GM12878 (cell line): ENCODE data around the gene CRTC3. TPM values are rescaled to one million over a fixed set of nuclear protein-coding genes. Genes with fewer than 3 reads are reported as not detected.

Experiments
- ATAC-seq: fragments of 200-7000 bp; cut with Tn5 transposase; 3 replicates; pipeline ENCODE4 v1.9.1; 2020; ENCODE audit warnings: mild to moderate bottlenecking, moderate library complexity
- BruUV-seq: library from RNA; stranded (reverse); fragments of 400-500 nt; replicated peaks from 2 replicates; lab custom pipeline; 2021; lab: Mats Ljungman, UMichigan
- CTCF ChIA-PET: fragments of 300-600 bp; sonication (Branson Sonifier 250); formaldehyde crosslinking; extraction: SDS; loops from one replicate; lab custom pipeline; 2021; ENCODE audit warnings: inconsistent platforms; lab: Yijun Ruan, JAX
- POLR2A ChIA-PET: fragments of 350-600 bp; formaldehyde crosslinking; extraction: SDS; loops from one replicate; lab custom pipeline; 2021; ENCODE audit warnings: inconsistent platforms; lab: Charles Lee
- RAD21 ChIA-PET: fragments of 300-600 bp; sonication (Branson Sonifier 250); formaldehyde crosslinking; loops from one replicate; lab custom pipeline; 2023; ENCODE audit warnings: antibody characterized with exemption; ENCODE audit not compliant: unreplicated experiment; lab: Charles Lee
- SMC1A ChIA-PET: fragments of 300-600 bp; sonication (Branson Sonifier 250); formaldehyde crosslinking; loops from one replicate; lab custom pipeline; 2023; ENCODE audit not compliant: unreplicated experiment, uncharacterized antibody; lab: Charles Lee
- DNase-seq: peaks from one replicate; pipeline ENCODE4 v3.0.0-alpha.2; 2011; ENCODE audit warnings: low read depth, low spot score
- FAIRE-seq: peaks from 3 replicates; lab custom pipeline; 2011; peaks lifted over from hg19 to GRCh38; lab: Jason Lieb, UNC
- H2AFZ ChIP-seq: 2 replicates; pipeline ENCODE4 v1.6.0; 2011; ENCODE audit warnings: low read depth, low read length, control low read depth; ENCODE audit not compliant: control insufficient read depth
- H3K27ac ChIP-seq: 2 replicates; pipeline ENCODE4 v1.5.1; 2011; ENCODE audit warnings: control low read depth; ENCODE audit not compliant: control insufficient read depth, insufficient read depth
- H3K27me3 ChIP-seq, 2 experiments: replicated peaks in 1 of 2; 2 replicates each; pipeline versions ENCODE4 v1.6.0 to v1.6.1; 2011; ENCODE audit warnings: low read length in 1 of 2; ENCODE audit not compliant: control insufficient read depth in 2 of 2, insufficient read depth in 2 of 2
- H3K36me3 ChIP-seq, 2 experiments: 2 replicates each; pipeline ENCODE4 v1.5.1; 2011; ENCODE audit warnings: low read length in 1 of 2; ENCODE audit not compliant: control insufficient read depth in 2 of 2, insufficient read depth in 2 of 2
- H3K4me1 ChIP-seq: 2 replicates; pipeline ENCODE4 v1.6.1; 2011; ENCODE audit warnings: mild to moderate bottlenecking, low read length, moderate library complexity, mixed read lengths; ENCODE audit not compliant: control insufficient read depth, insufficient read depth
- H3K4me2 ChIP-seq: 2 replicates; pipeline ENCODE4 v1.6.0; 2011; ENCODE audit warnings: control low read depth; ENCODE audit not compliant: control insufficient read depth, insufficient read depth
- H3K4me3 ChIP-seq: fragments of 200-600 bp; sonication (generic); 2 replicates; pipeline ENCODE4 v1.5.1; 2016
- H3K79me2 ChIP-seq: 2 replicates; pipeline ENCODE4 v1.6.0; 2011; ENCODE audit warnings: low read length; ENCODE audit not compliant: control insufficient read depth, insufficient read depth
- H3K9ac ChIP-seq: 2 replicates; pipeline ENCODE4 v1.8.0; 2011; ENCODE audit warnings: low read length, control low read depth, mixed read lengths; ENCODE audit not compliant: control insufficient read depth, insufficient read depth
- H3K9me3 ChIP-seq: replicated peaks from 3 replicates; pipeline ENCODE4 v1.5.1; 2011; ENCODE audit warnings: mild to moderate bottlenecking, low read length; ENCODE audit not compliant: control insufficient read depth, insufficient read depth
- H4K20me1 ChIP-seq: 2 replicates; pipeline ENCODE4 v1.6.0; 2011; ENCODE audit not compliant: control insufficient read depth, insufficient read depth
- ATF2 ChIP-seq: IDR thresholded peaks from 2 replicates; pipeline ENCODE4 v1.6.1; 2012; ENCODE audit warnings: low read length, inconsistent platforms
- CBX5 ChIP-seq: sonication (generic); IDR thresholded peaks from 2 replicates; pipeline ENCODE4 v1.6.1; 2016; ENCODE audit warnings: low read depth, moderate library complexity, mild to moderate bottlenecking, inconsistent platforms
- CHD4 ChIP-seq: fragments of 200-600 bp; sonication (generic); IDR thresholded peaks from 2 replicates; pipeline ENCODE4 v1.6.1; 2016; ENCODE audit warnings: mild to moderate bottlenecking
- E4F1 ChIP-seq: fragments of 450-650 bp; IDR thresholded peaks from 2 replicates; pipeline ENCODE4 v1.6.1; 2018; ENCODE audit warnings: borderline replicate concordance, mild to moderate bottlenecking; ENCODE audit not compliant: partially characterized antibody
- ELK1 ChIP-seq: IDR thresholded peaks from 2 replicates; pipeline ENCODE4 v1.6.1; 2012; ENCODE audit warnings: low read depth, low read length, improper control_type of control experiment
- EZH2 ChIP-seq: IDR thresholded peaks from 2 replicates; pipeline ENCODE4 v1.6.1; 2012; ENCODE audit warnings: low read depth, mild to moderate bottlenecking, control low read depth, inconsistent platforms, low read length, borderline replicate concordance; ENCODE audit not compliant: control insufficient read depth
- KLF5 ChIP-seq: fragments of 450-650 bp; IDR thresholded peaks from 2 replicates; pipeline ENCODE4 v1.6.1; 2014; ENCODE audit warnings: mild to moderate bottlenecking; ENCODE audit not compliant: partially characterized antibody
- LARP7 ChIP-seq: fragments of 450-650 bp; IDR thresholded peaks from 2 replicates; pipeline ENCODE4 v1.6.1; 2017; ENCODE audit warnings: mild to moderate bottlenecking
- PRDM15 ChIP-seq: fragments of 450-650 bp; formaldehyde crosslinking; IDR thresholded peaks from 2 replicates; pipeline ENCODE4 v1.4.0; 2020; ENCODE audit warnings: mild to moderate bottlenecking, moderate library complexity
- RELB ChIP-seq: fragments of 450-650 bp; IDR thresholded peaks from 2 replicates; pipeline ENCODE4 v1.6.1; 2017; ENCODE audit warnings: low read depth, mild to moderate bottlenecking, moderate library complexity
- SMAD5 ChIP-seq: IDR thresholded peaks from 2 replicates; pipeline ENCODE4 v1.6.1; 2016; ENCODE audit warnings: antibody characterized with exemption, low read depth
- SREBF1 ChIP-seq: IDR thresholded peaks from 2 replicates; pipeline ENCODE4 v1.6.1; 2012; ENCODE audit warnings: mild to moderate bottlenecking, low read length
- STAT3 ChIP-seq: IDR thresholded peaks from 2 replicates; pipeline ENCODE4 v1.6.1; 2011; ENCODE audit warnings: low read depth, low read length, improper control_type of control experiment
- ZNF274 ChIP-seq: IDR thresholded peaks from one replicate; pipeline ENCODE4 v1.8.0; 2011; ENCODE audit not compliant: insufficient read length, insufficient read depth
- WGBS: methylation state at CpG from one replicate; pipeline ENCODE4 v1.1.6; 2016; ENCODE audit warnings: low lambda C conversion rate; ENCODE audit not compliant: insufficient replicate concordance, insufficient coverage; ENCODE audit errors: missing lambda C conversion rate; 5-methylcytosine and 5-hydroxymethylcytosine counted together
- in situ Hi-C: fragments of 300-500 bp; cut with MboI; formaldehyde crosslinking; loops from 9 replicates; pipeline ENCODE4 v1.14.3; 2018; ENCODE audit warnings: mixed read lengths
- intact Hi-C: fragments of 100-400 bp; cut with micrococcal nuclease; formaldehyde crosslinking; loops from one replicate; pipeline ENCODE4 v1.14.2; 2022; ENCODE audit not compliant: unreplicated experiment
- polyA plus RNA-seq, 11 experiments: library from polyadenylated mRNA; depleted of rRNA in 4 of 11; unstranded in 6 of 11; stranded (reverse) in 5 of 11; fragments of >200 nt; fragmentation: Nextera tagmentation in 4 of 11; fragmentation: Illumina TruSeq in 1 of 11; extraction: Ambion mirVana in 4 of 11; extraction: Trizol in 1 of 11; gene quantifications; 1 replicate in 1 of 11; 2 replicates in 10 of 11; pipeline versions ENCODE4 v1.2.1 to v1.2.3, GENCODE V29; 2011 to 2016; ENCODE audit warnings: inconsistent platforms in 2 of 11, missing spikeins in 2 of 11, low read depth in 1 of 11
- total RNA-seq, 4 experiments: library from RNA; depleted of rRNA in 3 of 4; stranded (reverse); fragments of >200 nt in 3 of 4; fragmentation: Illumina TruSeq in 1 of 4; extraction: Trizol in 1 of 4; gene quantifications; 2 replicates each; pipeline versions ENCODE4 v1.2.1 to v1.2.3, GENCODE V29; 2013 to 2021

The CRTC3 gene
- total and polyA plus RNA-seq, 10 of the 15 experiments (the other 5 are each of a cell fraction or from before 2014, with no cell fraction given) = 3.5 to 36.9 (median 18.9) TPM

GRCh38 chr15:90640862-90641261, 111.1 kb downstream of the CRTC3 start:
- no peak overlapping the region for H3K4me3 ChIP-seq
- no peak for TF ChIP-seq ELK1
- no peak for TF ChIP-seq LARP7
- TF ChIP-seq EZH2 = no peak
- no peak for TF ChIP-seq CBX5
- no peak for TF ChIP-seq RELB
- no peak for TF ChIP-seq SMAD5
- TF ChIP-seq PRDM15 = no peak
- no peak for TF ChIP-seq E4F1
- no peak for TF ChIP-seq CHD4
- TF ChIP-seq SREBF1 = no peak
- no peak for TF ChIP-seq KLF5
- no peak for TF ChIP-seq ZNF274
- TF ChIP-seq ATF2 = no peak
- TF ChIP-seq STAT3 = no peak

More at GRCh38 chr15:90640862-90641261, 111.1 kb downstream of the CRTC3 start:
- Histone ChIP-seq H3K36me3 (peaks cover 9 to 20% of the 10 kb centered on the region in 2 experiments), H3K9me3 (no peaks in the 10 kb centered on the region), H3K4me2 (no peak overlapping the region), H3K9ac (no peak overlapping the region), H3K27ac (no peak overlapping the region), H3K4me1 (no peaks in the 10 kb centered on the region), H4K20me1 (no peaks in the 10 kb centered on the region), H3K79me2 (no peaks in the 10 kb centered on the region), H3K27me3 (no peaks in the 10 kb centered on the region), H2AFZ (no peak overlapping the region)
- FAIRE-seq (no peak), ATAC-seq (no peak), DNase-seq (no peak)
- RAD21 ChIA-PET = no interaction called here
- intact Hi-C loops = loop anchor here (5.0 kb wide), 1 partner anchor 291 kb away; the partner anchor contains the start of gene HDDC3
- in situ Hi-C loops = no loop called here
- BruUV-seq = no TSS peak
- POLR2A ChIA-PET = no interaction called here
- 99% methylated on average over 8 of the region's 8 CpGs for WGBS
- SMC1A ChIA-PET = no interaction called here
- CTCF ChIA-PET = interaction anchor here (0.6 kb wide), 1 partner anchor 355 kb away, joined by 3 read pairs; no protein-coding TSS in a partner anchor
